Measurements from ENCODE around the gene ARAP1.

Gene ARAP1

DNA sequence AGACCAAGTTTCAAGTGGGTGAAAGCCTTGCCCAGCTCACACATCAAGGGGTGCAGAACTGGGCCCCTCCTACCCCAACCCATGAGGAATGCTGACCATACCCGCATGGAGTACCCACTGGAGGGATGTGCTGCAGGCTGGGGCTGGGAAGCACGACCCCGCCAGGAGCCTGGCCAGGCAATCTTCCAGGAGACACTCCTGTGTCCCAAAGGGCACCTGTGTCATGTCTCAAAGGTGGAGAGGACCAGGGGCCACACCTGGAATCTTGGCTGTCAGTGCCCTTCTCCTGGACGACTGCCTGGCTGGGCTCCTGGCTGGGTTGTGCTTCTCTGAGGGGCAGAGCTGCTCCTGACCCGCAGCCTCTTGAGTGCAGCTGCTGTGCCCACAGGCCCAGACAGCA is 6.7 kb downstream of the ARAP1 start:
- H3K4me3 ChIP-seq, result no peak overlapping the region
- no peak overlapping the region for H3K9ac ChIP-seq (ENCODE audit: insufficient read length)
- no peaks in the 10 kb centered on the region for H3K9me3 ChIP-seq (ENCODE audit: low read depth, low read length)
- TF ChIP-seq FOXP2 (optimal IDR thresholded peaks at IDR 0.05; ENCODE audit: control extremely low read depth, extremely low read length, insufficient read depth) (no peak), EZH2 (IDR thresholded peaks at IDR 0.05) (no peak), POLR2AphosphoS5 (IDR thresholded peaks at IDR 0.05; ENCODE audit: borderline replicate concordance, low read depth, low read length) (no peak)
- no peak for DNase-seq (ENCODE audit: low read depth, low spot score)
- no peak overlapping the region for H3K27ac ChIP-seq
- H3K36me3 ChIP-seq (ENCODE audit: insufficient read depth, low read length), result no peaks in the 10 kb centered on the region

DNA sequence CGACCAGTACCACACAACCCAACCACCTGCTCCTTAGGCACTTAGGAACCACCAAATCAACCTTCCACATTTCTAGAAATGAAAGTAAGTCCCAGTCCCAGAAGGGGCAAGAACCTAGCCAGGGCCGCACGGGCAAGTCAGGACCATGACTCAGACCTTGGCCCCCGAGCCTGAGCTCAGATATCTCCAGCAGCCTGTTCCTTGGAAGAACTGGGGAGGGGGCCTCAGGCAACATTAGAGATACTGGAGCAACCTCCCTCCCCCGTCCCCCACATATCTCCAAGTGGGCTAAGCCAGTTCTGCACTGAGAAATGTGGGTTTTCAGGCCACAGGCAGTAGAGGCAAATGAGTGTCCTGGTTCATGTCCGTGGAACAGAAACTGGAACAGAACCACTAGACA is 7.7 kb downstream of the ARAP1 start:
- DNase-seq (ENCODE audit: low read depth, low spot score), result no peak
- no peak for TF ChIP-seq POLR2AphosphoS5 (IDR thresholded peaks at IDR 0.05; ENCODE audit: borderline replicate concordance, low read depth, low read length)
- TF ChIP-seq FOXP2 (optimal IDR thresholded peaks at IDR 0.05; ENCODE audit: control extremely low read depth, extremely low read length, insufficient read depth), result no peak
- TF ChIP-seq EZH2 (IDR thresholded peaks at IDR 0.05), result no peak
- Histone ChIP-seq H3K4me3 (no peak overlapping the region), H3K36me3 (ENCODE audit: insufficient read depth, low read length) (no peaks in the 10 kb centered on the region), H3K9ac (ENCODE audit: insufficient read length) (no peak overlapping the region), H3K9me3 (ENCODE audit: low read depth, low read length) (no peaks in the 10 kb centered on the region), H3K27ac (no peak overlapping the region)

DNA sequence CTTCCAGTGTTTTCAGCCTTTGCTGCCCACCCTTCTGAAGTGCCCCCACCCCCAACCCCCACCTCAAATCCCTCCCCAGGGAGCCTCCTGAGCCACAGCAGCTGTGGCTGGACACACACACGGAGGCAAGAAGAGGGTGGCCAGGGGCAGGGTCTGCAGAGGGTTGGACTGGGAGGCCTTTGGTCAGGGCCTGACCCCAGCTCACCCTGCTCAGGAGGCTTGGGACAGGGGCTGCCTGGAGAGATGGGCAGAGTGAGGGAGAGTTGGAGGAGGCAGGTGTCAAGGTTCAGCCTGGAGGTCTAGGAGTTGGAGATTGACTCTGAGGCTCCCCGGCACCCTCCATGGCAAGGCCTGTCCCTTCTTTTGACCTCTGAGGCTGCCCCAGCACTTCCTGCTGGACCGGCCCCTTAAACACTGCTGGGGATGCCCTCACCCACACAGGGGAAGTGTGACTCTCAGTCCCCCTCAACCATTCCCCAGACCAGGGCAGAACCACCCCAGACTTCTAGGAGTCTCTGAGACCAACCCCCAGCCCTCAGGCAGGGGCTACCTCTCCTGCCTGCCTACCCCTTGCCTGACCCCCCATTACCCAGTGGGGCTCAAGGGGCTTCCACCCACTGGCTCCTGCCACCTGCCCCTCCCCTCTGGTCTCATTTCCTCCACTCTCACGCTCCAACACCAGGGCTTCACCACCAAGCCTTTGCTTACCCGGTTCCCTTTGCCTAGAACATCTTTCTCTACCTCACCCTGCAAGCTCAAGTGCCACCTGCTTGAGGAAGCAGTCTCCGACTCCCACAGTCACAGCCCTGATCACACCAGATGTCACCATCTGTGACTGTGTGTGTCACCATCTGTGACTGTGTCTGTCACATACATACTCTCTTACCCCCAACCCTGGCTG is 8.6 kb downstream of the ARAP1 start:
- Histone ChIP-seq H3K36me3 (ENCODE audit: insufficient read depth, low read length) (no peaks in the 10 kb centered on the region), H3K9me3 (ENCODE audit: low read depth, low read length) (no peaks in the 10 kb centered on the region), H3K4me3 (no peak overlapping the region), H3K9ac (ENCODE audit: insufficient read length) (no peak overlapping the region), H3K27ac (no peak overlapping the region)
- TF ChIP-seq FOXP2 (optimal IDR thresholded peaks at IDR 0.05; ENCODE audit: control extremely low read depth, extremely low read length, insufficient read depth) (no peak), POLR2AphosphoS5 (IDR thresholded peaks at IDR 0.05; ENCODE audit: borderline replicate concordance, low read depth, low read length) (no peak), EZH2 (IDR thresholded peaks at IDR 0.05) (no peak)
- DNase-seq (ENCODE audit: low read depth, low spot score), result no peak

DNA sequence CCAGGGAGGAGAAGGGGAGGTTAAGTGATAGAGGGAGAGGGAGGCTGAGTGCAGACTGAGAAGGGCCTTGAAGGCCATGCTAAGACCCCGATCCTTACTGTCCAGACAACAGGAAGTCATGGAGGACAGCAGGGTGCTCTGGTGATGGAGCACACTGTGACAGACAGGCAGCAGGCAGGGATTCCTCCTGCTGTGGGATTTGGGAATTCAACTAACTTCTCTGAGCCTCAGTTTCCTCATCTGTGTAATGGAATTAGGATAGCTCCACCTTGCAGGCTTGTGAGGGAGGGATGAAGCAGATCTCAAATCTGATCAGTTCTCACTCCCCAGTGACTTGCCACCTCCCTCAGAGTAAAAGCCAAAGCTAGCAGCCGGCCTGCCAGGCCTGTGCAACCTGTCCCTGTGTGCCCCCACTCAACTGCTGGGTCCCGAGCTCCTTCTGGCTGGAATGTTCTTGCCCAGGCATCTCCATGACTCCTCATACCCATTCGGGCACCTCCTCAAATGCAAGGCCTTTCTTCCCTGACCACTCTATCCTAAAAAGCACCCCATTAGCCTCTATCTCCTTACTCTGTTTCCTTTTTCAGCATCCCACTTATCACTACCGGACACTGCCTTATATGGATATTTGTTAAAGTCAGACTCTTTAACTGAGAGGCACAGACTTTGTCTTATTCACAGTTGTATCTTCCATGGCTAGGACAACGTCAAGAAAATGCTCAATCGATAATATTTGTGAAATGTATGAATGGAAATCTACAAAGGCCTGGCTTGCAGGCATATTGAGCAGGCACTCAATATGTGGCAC is 9.5 kb downstream of the ARAP1 start:
- H3K36me3 ChIP-seq (ENCODE audit: insufficient read depth, low read length), result no peaks in the 10 kb centered on the region
- H3K27ac ChIP-seq, result no peak overlapping the region
- no peaks in the 10 kb centered on the region for H3K9me3 ChIP-seq (ENCODE audit: low read depth, low read length)
- H3K9ac ChIP-seq (ENCODE audit: insufficient read length), result no peak overlapping the region
- no peak for DNase-seq (ENCODE audit: low read depth, low spot score)
- TF ChIP-seq FOXP2 (optimal IDR thresholded peaks at IDR 0.05; ENCODE audit: control extremely low read depth, extremely low read length, insufficient read depth), result no peak
- TF ChIP-seq EZH2 (IDR thresholded peaks at IDR 0.05), result no peak
- no peak for TF ChIP-seq POLR2AphosphoS5 (IDR thresholded peaks at IDR 0.05; ENCODE audit: borderline replicate concordance, low read depth, low read length)
- H3K4me3 ChIP-seq, result no peak overlapping the region

DNA sequence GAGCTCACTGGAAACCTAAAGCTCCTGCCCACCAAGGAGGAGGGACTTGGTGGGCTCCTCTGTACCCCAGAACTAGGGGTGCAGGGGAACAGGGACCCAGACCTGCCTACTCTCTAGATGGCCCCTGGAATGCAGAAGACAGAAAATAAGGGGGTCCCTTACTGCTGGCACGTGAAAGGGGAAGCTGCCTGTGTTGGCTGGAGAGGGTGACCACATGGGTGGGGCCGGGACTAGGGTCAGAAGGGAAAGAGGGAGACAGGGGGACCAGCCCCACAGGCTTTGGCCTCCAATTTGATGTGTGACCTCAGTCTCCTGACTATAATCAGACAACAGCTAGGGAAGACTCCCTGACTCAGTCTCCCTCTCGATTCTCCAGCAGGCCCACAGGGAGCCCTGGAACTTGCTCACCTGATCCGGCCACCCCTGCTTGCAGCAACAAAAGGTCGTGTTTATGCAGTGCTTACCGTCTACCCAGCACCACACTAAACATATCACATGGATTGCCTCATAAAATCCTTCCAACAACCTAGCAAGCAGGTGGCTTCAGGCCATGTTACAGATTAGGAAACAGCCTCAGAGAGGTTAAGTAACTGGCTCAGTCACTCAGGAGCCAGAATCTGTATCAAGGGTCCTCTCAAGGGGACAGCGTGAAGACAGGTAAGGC is 10.2 kb downstream of the ARAP1 start:
- no peaks in the 10 kb centered on the region for H3K9me3 ChIP-seq (ENCODE audit: low read depth, low read length)
- no peak overlapping the region for H3K9ac ChIP-seq (ENCODE audit: insufficient read length)
- TF ChIP-seq EZH2 (IDR thresholded peaks at IDR 0.05), result no peak
- TF ChIP-seq FOXP2 (optimal IDR thresholded peaks at IDR 0.05; ENCODE audit: control extremely low read depth, extremely low read length, insufficient read depth), result no peak
- no peak for TF ChIP-seq POLR2AphosphoS5 (IDR thresholded peaks at IDR 0.05; ENCODE audit: borderline replicate concordance, low read depth, low read length)
- no peak overlapping the region for H3K27ac ChIP-seq
- no peaks in the 10 kb centered on the region for H3K36me3 ChIP-seq (ENCODE audit: insufficient read depth, low read length)
- DNase-seq (ENCODE audit: low read depth, low spot score), result no peak
- H3K4me3 ChIP-seq, result no peak overlapping the region

DNA sequence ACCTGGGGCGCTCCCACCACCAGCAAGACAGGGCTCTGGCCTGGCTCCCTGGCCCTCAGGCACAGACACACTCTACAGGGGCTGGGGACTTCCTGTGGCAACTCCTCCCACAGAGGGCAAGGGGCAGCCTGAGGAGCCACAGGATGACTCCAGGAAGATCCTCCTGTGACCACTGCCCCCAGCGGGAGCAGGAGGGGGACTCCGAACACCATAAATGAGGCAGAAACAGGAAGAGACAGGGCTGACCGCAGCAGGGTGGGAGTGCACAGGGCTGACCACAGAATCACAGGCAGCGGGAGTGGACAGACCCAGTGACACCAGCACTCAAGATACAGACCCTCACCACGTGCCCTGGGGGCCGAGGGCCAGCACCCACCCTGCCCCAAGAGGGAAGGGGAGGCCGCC is 10.8 kb downstream of the ARAP1 start:
- Histone ChIP-seq H3K9ac (ENCODE audit: insufficient read length) (no peak overlapping the region), H3K27ac (no peak overlapping the region), H3K4me3 (no peak overlapping the region)

DNA sequence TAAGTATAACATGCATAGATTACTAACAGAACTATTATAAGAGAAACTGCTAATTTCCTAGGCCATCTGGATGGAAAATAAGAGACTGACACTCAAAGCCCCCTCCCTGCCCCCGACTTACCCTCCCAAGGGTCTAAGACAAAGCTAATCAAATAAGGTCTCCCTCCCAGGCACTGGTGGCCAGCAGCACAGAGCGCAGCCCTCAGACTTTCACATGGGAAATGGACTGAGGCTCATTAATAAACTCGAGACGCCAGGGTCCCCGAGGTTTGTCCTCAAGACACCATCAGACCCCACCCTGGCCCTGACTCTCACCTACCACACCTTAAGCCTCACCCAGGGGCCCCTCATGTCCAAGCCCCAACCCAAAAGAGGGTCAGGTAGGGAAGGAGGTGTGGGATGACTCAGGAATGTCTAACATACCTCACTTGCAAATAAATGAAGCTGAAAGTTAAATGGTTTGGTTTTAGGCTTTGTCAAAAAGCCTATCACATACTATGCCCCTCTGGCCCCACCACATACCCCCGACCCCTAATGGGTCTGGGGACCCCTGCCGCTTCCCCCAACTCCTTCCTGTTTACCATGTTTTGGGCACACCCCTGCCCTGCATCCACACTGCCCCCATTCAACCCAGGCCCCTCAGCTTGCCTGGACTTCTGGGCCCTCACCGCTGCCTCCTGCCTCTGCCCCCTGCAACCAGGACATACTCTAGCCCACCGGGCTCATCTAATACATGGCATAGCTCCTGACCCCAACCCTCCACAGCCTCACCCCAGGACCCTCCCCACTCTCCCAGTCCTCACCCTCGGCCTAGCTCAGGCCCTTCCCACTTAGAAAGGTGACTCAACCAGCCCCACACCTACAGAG is 11.4 kb downstream of the ARAP1 start:
- H3K9me3 ChIP-seq (ENCODE audit: low read depth, low read length), result no peaks in the 10 kb centered on the region
- DNase-seq (ENCODE audit: low read depth, low spot score), result no peak
- H3K4me3 ChIP-seq, result no peak overlapping the region
- no peak overlapping the region for H3K9ac ChIP-seq (ENCODE audit: insufficient read length)
- H3K36me3 ChIP-seq (ENCODE audit: insufficient read depth, low read length), result no peaks in the 10 kb centered on the region
- H3K27ac ChIP-seq, result no peak overlapping the region
- no peak for TF ChIP-seq POLR2AphosphoS5 (IDR thresholded peaks at IDR 0.05; ENCODE audit: borderline replicate concordance, low read depth, low read length)

More for the DNA sequence above, 10.8 kb downstream of the ARAP1 start:
- Histone ChIP-seq H3K9me3 (ENCODE audit: low read depth, low read length) (no peaks in the 10 kb centered on the region), H3K36me3 (ENCODE audit: insufficient read depth, low read length) (no peaks in the 10 kb centered on the region)
- no peak for TF ChIP-seq EZH2 (IDR thresholded peaks at IDR 0.05)
- no peak for TF ChIP-seq FOXP2 (optimal IDR thresholded peaks at IDR 0.05; ENCODE audit: control extremely low read depth, extremely low read length, insufficient read depth)
- no peak for TF ChIP-seq POLR2AphosphoS5 (IDR thresholded peaks at IDR 0.05; ENCODE audit: borderline replicate concordance, low read depth, low read length)
- DNase-seq (ENCODE audit: low read depth, low spot score), result no peak
